ENCODE results near the gene TPGS2. TPM values are rescaled to one million over a fixed set of nuclear protein-coding genes. Genes with fewer than 3 reads are reported as not detected.

Gene TPGS2
- total and polyA plus RNA-seq, 2 experiments from 2014 or later, result 161 to 185 TPM

DNA sequence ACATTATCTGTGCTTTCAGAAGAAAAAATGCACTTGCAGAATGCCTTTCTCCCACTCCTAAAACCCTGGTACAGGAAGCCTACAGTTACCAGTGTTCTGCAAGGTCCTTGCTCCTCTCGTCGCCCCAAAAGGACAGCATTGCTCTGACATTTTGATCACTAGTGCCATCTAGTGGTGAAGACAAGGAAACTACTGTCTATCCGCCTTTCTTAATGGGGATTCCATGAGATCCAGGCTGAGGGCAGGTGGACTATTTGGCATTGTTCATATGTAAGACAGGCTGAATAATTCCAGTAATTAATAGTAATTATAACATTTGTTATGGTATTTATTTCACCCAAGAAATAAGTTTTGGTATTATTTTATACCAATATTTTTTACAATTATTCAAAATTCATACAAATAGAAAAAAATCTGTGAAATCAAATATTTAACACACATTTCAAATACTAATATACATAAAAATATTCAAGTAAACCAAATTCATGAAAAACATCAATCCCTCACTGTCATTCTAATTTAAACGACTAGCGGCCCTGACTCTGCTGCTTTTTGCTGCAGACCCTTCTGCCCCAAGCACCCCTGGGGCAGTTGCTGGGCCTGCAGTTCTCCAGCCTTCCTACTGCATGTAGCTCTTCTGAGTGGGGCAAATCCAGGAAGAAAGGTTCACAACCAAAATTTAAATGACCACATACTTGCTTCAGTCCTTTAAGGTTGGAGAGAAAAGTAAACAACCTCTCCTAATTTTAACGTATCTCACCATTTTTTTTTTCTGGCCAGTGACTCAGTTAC is 19.0 kb downstream of the TPGS2 start:
- H3K9me3 ChIP-seq (ENCODE audit: low read depth), result no peaks in the 10 kb centered on the region
- H3K4me3 ChIP-seq, result no peak overlapping the region
- no peaks in the 10 kb centered on the region for H3K27me3 ChIP-seq
- H3K27ac ChIP-seq, result no peak overlapping the region
- peak; percentile 79 to 82 for DNase-seq (ENCODE audit: low read depth in 1 of 2, low spot score in 1 of 2)
- H3K4me1 ChIP-seq (ENCODE audit: low read depth), result peaks cover 6% of the 10 kb centered on the region
- no peaks in the 10 kb centered on the region for H3K36me3 ChIP-seq
- TF ChIP-seq, protein P1, sequence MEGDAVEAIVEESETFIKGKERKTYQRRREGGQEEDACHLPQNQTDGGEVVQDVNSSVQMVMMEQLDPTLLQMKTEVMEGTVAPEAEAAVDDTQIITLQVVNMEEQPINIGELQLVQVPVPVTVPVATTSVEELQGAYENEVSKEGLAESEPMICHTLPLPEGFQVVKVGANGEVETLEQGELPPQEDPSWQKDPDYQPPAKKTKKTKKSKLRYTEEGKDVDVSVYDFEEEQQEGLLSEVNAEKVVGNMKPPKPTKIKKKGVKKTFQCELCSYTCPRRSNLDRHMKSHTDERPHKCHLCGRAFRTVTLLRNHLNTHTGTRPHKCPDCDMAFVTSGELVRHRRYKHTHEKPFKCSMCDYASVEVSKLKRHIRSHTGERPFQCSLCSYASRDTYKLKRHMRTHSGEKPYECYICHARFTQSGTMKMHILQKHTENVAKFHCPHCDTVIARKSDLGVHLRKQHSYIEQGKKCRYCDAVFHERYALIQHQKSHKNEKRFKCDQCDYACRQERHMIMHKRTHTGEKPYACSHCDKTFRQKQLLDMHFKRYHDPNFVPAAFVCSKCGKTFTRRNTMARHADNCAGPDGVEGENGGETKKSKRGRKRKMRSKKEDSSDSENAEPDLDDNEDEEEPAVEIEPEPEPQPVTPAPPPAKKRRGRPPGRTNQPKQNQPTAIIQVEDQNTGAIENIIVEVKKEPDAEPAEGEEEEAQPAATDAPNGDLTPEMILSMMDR (IDR thresholded peaks at IDR 0.05; ENCODE audit: low read depth, low read length), result peak; percentile 85

GRCh38 chr18:36808681-36809080 is 20.1 kb downstream of the TPGS2 start:
- Histone ChIP-seq H3K27me3 (no peaks in the 10 kb centered on the region), H3K36me3 (no peaks in the 10 kb centered on the region), H3K4me3 (no peak overlapping the region), H3K9me3 (ENCODE audit: low read depth) (no peaks in the 10 kb centered on the region), H3K4me1 (ENCODE audit: low read depth) (no peaks in the 10 kb centered on the region), H3K27ac (no peak overlapping the region)
- peak in 1 of 2 donors; percentile 57 for DNase-seq (ENCODE audit: low read depth in 1 of 2, low spot score in 1 of 2)
- TF ChIP-seq, protein P1 (IDR thresholded peaks at IDR 0.05; ENCODE audit: low read depth, low read length), result no peak

- Histone ChIP-seq H3K36me3 (peaks cover 7% of the 10 kb centered on the region), H3K27me3 (no peaks in the 10 kb centered on the region), H3K9me3 (ENCODE audit: low read depth) (no peaks in the 10 kb centered on the region), H3K4me3 (no peak overlapping the region), H3K27ac (no peak overlapping the region), H3K4me1 (ENCODE audit: low read depth) (no peaks in the 10 kb centered on the region)
- TF ChIP-seq, protein P1 (IDR thresholded peaks at IDR 0.05; ENCODE audit: low read depth, low read length), result no peak
- DNase-seq (ENCODE audit: low read depth in 1 of 2, low spot score in 1 of 2), result no peak
These were observed 23.7 kb downstream of the TPGS2 start for GRCh38 chr18:36805105-36805504.

- Histone ChIP-seq H3K4me1 (ENCODE audit: low read depth) (peaks cover 7% of the 10 kb centered on the region), H3K4me3 (no peak overlapping the region), H3K36me3 (peaks cover 30% of the 10 kb centered on the region), H3K9me3 (ENCODE audit: low read depth) (no peaks in the 10 kb centered on the region), H3K27me3 (no peaks in the 10 kb centered on the region), H3K27ac (peak overlapping the region; percentile 55)
- no peak for DNase-seq (ENCODE audit: low read depth in 1 of 2, low spot score in 1 of 2)
- TF ChIP-seq, protein P1 (IDR thresholded peaks at IDR 0.05; ENCODE audit: low read depth, low read length), result no peak
These were observed 29.9 kb downstream of the TPGS2 start for GRCh38 chr18:36798738-36799473.

DNA sequence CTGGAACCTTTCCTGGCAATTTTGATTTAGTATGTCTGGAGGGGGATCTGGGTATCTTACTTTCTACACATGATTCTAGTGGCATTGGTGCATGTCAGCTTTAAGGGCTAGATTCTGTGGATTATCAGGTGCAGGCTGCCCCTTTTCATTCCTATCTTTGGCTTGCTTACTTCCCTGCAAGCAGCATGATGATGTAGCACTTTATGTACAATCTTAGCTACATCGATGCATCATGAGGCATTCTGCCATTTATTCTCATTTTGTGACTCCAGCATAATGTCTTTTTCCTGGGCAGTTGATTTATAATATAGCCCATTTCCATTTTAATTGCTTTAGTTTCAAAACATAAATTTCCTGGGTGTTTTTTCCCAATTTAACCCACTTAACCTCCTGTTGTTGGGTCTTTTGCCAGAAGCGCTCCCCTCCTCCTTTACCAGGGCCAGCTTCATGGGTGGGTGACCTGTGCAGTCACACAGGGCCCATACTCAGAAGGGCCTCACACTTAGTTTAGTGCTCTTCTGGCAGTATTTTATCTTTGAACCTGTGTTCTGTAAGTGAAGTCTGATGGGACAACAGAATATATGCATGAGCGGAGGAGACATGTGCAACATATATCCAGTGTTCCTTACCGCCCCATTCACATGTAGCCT is 36.0 kb downstream of the TPGS2 start:
- Histone ChIP-seq H3K27me3 (no peaks in the 10 kb centered on the region), H3K9me3 (ENCODE audit: low read depth) (no peaks in the 10 kb centered on the region), H3K4me3 (no peak overlapping the region), H3K36me3 (peaks cover 25% of the 10 kb centered on the region), H3K27ac (no peak overlapping the region), H3K4me1 (ENCODE audit: low read depth) (peaks cover 8% of the 10 kb centered on the region)
- TF ChIP-seq, protein P1 (IDR thresholded peaks at IDR 0.05; ENCODE audit: low read depth, low read length), result no peak
- DNase-seq (ENCODE audit: low read depth in 1 of 2, low spot score in 1 of 2), result no peak
